GM12878 (cell line): ENCODE measurements around the gene CSH2. TPM values are rescaled to one million over a fixed set of nuclear protein-coding genes. Genes with fewer than 3 reads are reported as not detected.

Source experiments
- ATAC-seq: fragments of 200-7000 bp; cut with Tn5 transposase; 3 replicates; pipeline ENCODE4 v1.9.1; 2020; ENCODE audit warnings: mild to moderate bottlenecking, moderate library complexity
- BruUV-seq: library from RNA; stranded (reverse); fragments of 400-500 nt; replicated peaks from 2 replicates; lab custom pipeline; 2021; lab: Mats Ljungman, UMichigan
- CTCF ChIA-PET: fragments of 300-600 bp; sonication (Branson Sonifier 250); formaldehyde crosslinking; extraction: SDS; loops from one replicate; lab custom pipeline; 2021; ENCODE audit warnings: inconsistent platforms; lab: Yijun Ruan, JAX
- POLR2A ChIA-PET: fragments of 350-600 bp; formaldehyde crosslinking; extraction: SDS; loops from one replicate; lab custom pipeline; 2021; ENCODE audit warnings: inconsistent platforms; lab: Charles Lee
- RAD21 ChIA-PET: fragments of 300-600 bp; sonication (Branson Sonifier 250); formaldehyde crosslinking; loops from one replicate; lab custom pipeline; 2023; ENCODE audit warnings: antibody characterized with exemption; ENCODE audit not compliant: unreplicated experiment; lab: Charles Lee
- SMC1A ChIA-PET: fragments of 300-600 bp; sonication (Branson Sonifier 250); formaldehyde crosslinking; loops from one replicate; lab custom pipeline; 2023; ENCODE audit not compliant: unreplicated experiment, uncharacterized antibody; lab: Charles Lee
- DNase-seq: peaks from one replicate; pipeline ENCODE4 v3.0.0-alpha.2; 2011; ENCODE audit warnings: low read depth, low spot score
- FAIRE-seq: peaks from 3 replicates; lab custom pipeline; 2011; peaks lifted over from hg19 to GRCh38; lab: Jason Lieb, UNC
- H2AFZ ChIP-seq: 2 replicates; pipeline ENCODE4 v1.6.0; 2011; ENCODE audit warnings: low read depth, low read length, control low read depth; ENCODE audit not compliant: control insufficient read depth
- H3K27ac ChIP-seq: 2 replicates; pipeline ENCODE4 v1.5.1; 2011; ENCODE audit warnings: control low read depth; ENCODE audit not compliant: control insufficient read depth, insufficient read depth
- H3K27me3 ChIP-seq, 2 experiments: replicated peaks in 1 of 2; 2 replicates each; pipeline versions ENCODE4 v1.6.0 to v1.6.1; 2011; ENCODE audit warnings: low read length in 1 of 2; ENCODE audit not compliant: control insufficient read depth in 2 of 2, insufficient read depth in 2 of 2
- H3K36me3 ChIP-seq, 2 experiments: 2 replicates each; pipeline ENCODE4 v1.5.1; 2011; ENCODE audit warnings: low read length in 1 of 2; ENCODE audit not compliant: control insufficient read depth in 2 of 2, insufficient read depth in 2 of 2
- H3K4me1 ChIP-seq: 2 replicates; pipeline ENCODE4 v1.6.1; 2011; ENCODE audit warnings: mild to moderate bottlenecking, low read length, moderate library complexity, mixed read lengths; ENCODE audit not compliant: control insufficient read depth, insufficient read depth
- H3K4me2 ChIP-seq: 2 replicates; pipeline ENCODE4 v1.6.0; 2011; ENCODE audit warnings: control low read depth; ENCODE audit not compliant: control insufficient read depth, insufficient read depth
- H3K4me3 ChIP-seq: fragments of 200-600 bp; sonication (generic); 2 replicates; pipeline ENCODE4 v1.5.1; 2016
- H3K79me2 ChIP-seq: 2 replicates; pipeline ENCODE4 v1.6.0; 2011; ENCODE audit warnings: low read length; ENCODE audit not compliant: control insufficient read depth, insufficient read depth
- H3K9ac ChIP-seq: 2 replicates; pipeline ENCODE4 v1.8.0; 2011; ENCODE audit warnings: low read length, control low read depth, mixed read lengths; ENCODE audit not compliant: control insufficient read depth, insufficient read depth
- H3K9me3 ChIP-seq: replicated peaks from 3 replicates; pipeline ENCODE4 v1.5.1; 2011; ENCODE audit warnings: mild to moderate bottlenecking, low read length; ENCODE audit not compliant: control insufficient read depth, insufficient read depth
- H4K20me1 ChIP-seq: 2 replicates; pipeline ENCODE4 v1.6.0; 2011; ENCODE audit not compliant: control insufficient read depth, insufficient read depth
- E2F8 ChIP-seq: fragments of 450-650 bp; IDR thresholded peaks from 2 replicates; pipeline ENCODE4 v1.6.1; 2018; ENCODE audit warnings: mild to moderate bottlenecking, low read depth, moderate library complexity; ENCODE audit not compliant: partially characterized antibody
- NFIC ChIP-seq: IDR thresholded peaks from 2 replicates; pipeline ENCODE4 v1.6.1; 2012; ENCODE audit warnings: low read depth, mild to moderate bottlenecking, inconsistent platforms, low read length, moderate library complexity
- POLR2AphosphoS2 ChIP-seq: IDR thresholded peaks from 2 replicates; pipeline ENCODE4 v1.6.1; 2011; ENCODE audit warnings: low read depth, mild to moderate bottlenecking, low read length, improper control_type of control experiment, moderate library complexity
- PRDM15 ChIP-seq: fragments of 450-650 bp; formaldehyde crosslinking; IDR thresholded peaks from 2 replicates; pipeline ENCODE4 v1.4.0; 2020; ENCODE audit warnings: mild to moderate bottlenecking, moderate library complexity
- RELA ChIP-seq: fragments of 450-650 bp; IDR thresholded peaks from 2 replicates; pipeline ENCODE4 v1.8.0; 2014; ENCODE audit warnings: borderline replicate concordance; ENCODE audit not compliant: partially characterized antibody
- WGBS: methylation state at CpG from one replicate; pipeline ENCODE4 v1.1.6; 2016; ENCODE audit warnings: low lambda C conversion rate; ENCODE audit not compliant: insufficient replicate concordance, insufficient coverage; ENCODE audit errors: missing lambda C conversion rate; 5-methylcytosine and 5-hydroxymethylcytosine counted together
- in situ Hi-C: fragments of 300-500 bp; cut with MboI; formaldehyde crosslinking; loops from 9 replicates; pipeline ENCODE4 v1.14.3; 2018; ENCODE audit warnings: mixed read lengths
- intact Hi-C: fragments of 100-400 bp; cut with micrococcal nuclease; formaldehyde crosslinking; loops from one replicate; pipeline ENCODE4 v1.14.2; 2022; ENCODE audit not compliant: unreplicated experiment
- polyA plus RNA-seq, 11 experiments: library from polyadenylated mRNA; depleted of rRNA in 4 of 11; unstranded in 6 of 11; stranded (reverse) in 5 of 11; fragments of >200 nt; fragmentation: Nextera tagmentation in 4 of 11; fragmentation: Illumina TruSeq in 1 of 11; extraction: Ambion mirVana in 4 of 11; extraction: Trizol in 1 of 11; gene quantifications; 1 replicate in 1 of 11; 2 replicates in 10 of 11; pipeline versions ENCODE4 v1.2.1 to v1.2.3, GENCODE V29; 2011 to 2016; ENCODE audit warnings: inconsistent platforms in 2 of 11, missing spikeins in 2 of 11, low read depth in 1 of 11
- total RNA-seq, 4 experiments: library from RNA; depleted of rRNA in 3 of 4; stranded (reverse); fragments of >200 nt in 3 of 4; fragmentation: Illumina TruSeq in 1 of 4; extraction: Trizol in 1 of 4; gene quantifications; 2 replicates each; pipeline versions ENCODE4 v1.2.1 to v1.2.3, GENCODE V29; 2013 to 2021

Gene CSH2
- total and polyA plus RNA-seq, 10 of the 15 experiments (the other 5 are each of a cell fraction or from before 2014, with no cell fraction given), result not detected

GRCh38 chr17:63843910-63844677 is 29.4 kb downstream of the CSH2 start:
- POLR2A ChIA-PET, result interaction anchor here (0.6 to 3.5 kb wide), 23 partner anchors 13 to 1073 kb away, joined by 3 to 24 read pairs (median 5); partner anchors contain the start of genes CCDC47, DDX42, FTSJ3 and MAP3K3
- intact Hi-C loops, result loop anchor here (2.0 to 5.0 kb wide), 3 partner anchors 72 to 147 kb away; partner anchors contain the start of genes CCDC47, DDX42 and STRADA

More at GRCh38 chr17:63843910-63844677, 29.4 kb downstream of the CSH2 start:
- Histone ChIP-seq H2AFZ (peak overlapping the region; percentile 81), H3K27ac (peak overlapping the region; percentile 80), H3K9me3 (peaks cover 5% of the 10 kb centered on the region; the same call in 2 of the 3 replicates), H3K36me3 (no peaks in the 10 kb centered on the region), H3K27me3 (no peaks in the 10 kb centered on the region), H3K4me3 (peak overlapping the region; percentile 86; the same call in 1 of the 2 replicates), H3K9ac (peak overlapping the region; percentile 83), H4K20me1 (no peaks in the 10 kb centered on the region), H3K79me2 (peaks cover 35% of the 10 kb centered on the region), H3K4me2 (peak overlapping the region; percentile 86), H3K4me1 (peaks cover 23% of the 10 kb centered on the region)
- WGBS, result 39% methylated on average over 9 of the region's 9 CpGs
- no TSS peak for BruUV-seq
- FAIRE-seq (no peak), DNase-seq (no peak), ATAC-seq (no peak)
- no peak for TF ChIP-seq POLR2AphosphoS2
- no peak for TF ChIP-seq E2F8
- TF ChIP-seq PRDM15 (CRISPR knock-in tag), result no peak
- no peak for TF ChIP-seq NFIC
- TF ChIP-seq RELA, result no peak
- RAD21 ChIA-PET, result interaction anchor here (0.6 to 1.2 kb wide), 5 partner anchors 84 to 230 kb away, joined by 3 to 8 read pairs (median 4); partner anchors contain the start of gene MAP3K3
- CTCF ChIA-PET, result interaction anchor here (0.6 to 7.0 kb wide), 14 partner anchors 10 to 413 kb away, joined by 3 to 51 read pairs (median 4); no protein-coding TSS in a partner anchor
- in situ Hi-C loops, result loop anchor here (10.0 to 25.0 kb wide), 2 partner anchors 407 to 661 kb away; partner anchors contain the start of genes CEP95, CYB561 and DDX5
- SMC1A ChIA-PET, result interaction anchor here (0.5 to 2.0 kb wide), 5 partner anchors 14 to 296 kb away, joined by 3 to 8 read pairs (median 3); no protein-coding TSS in a partner anchor
